Skeletal muscle tissue (tissue), 4 donors: ENCODE results near the gene STK32C. TPM values are rescaled to one million over a fixed set of nuclear protein-coding genes. Genes with fewer than 3 reads are reported as not detected.
"Not testable (repeated sequence)": the region's sequence is repeated elsewhere in the genome, so short reads cannot be mapped to it uniquely, and the experiment has no call there.

Source experiments
- H3K27ac ChIP-seq: one replicate; pipeline ENCODE4 v1.7.0; 2013; ENCODE audit warnings: mild to moderate bottlenecking, low read depth, low read length, inconsistent platforms
- H3K27me3 ChIP-seq, 3 donors: one replicate each; pipeline ENCODE4 v1.7.0; 2013; ENCODE audit warnings: low read length in 3 of 3; ENCODE audit not compliant: control insufficient read depth in 3 of 3, insufficient read depth in 3 of 3
- H3K36me3 ChIP-seq, 3 donors: one replicate each; pipeline ENCODE4 v1.7.0; 2013; ENCODE audit warnings: low read length in 3 of 3; ENCODE audit not compliant: control insufficient read depth in 3 of 3, insufficient read depth in 3 of 3
- H3K4me1 ChIP-seq, 3 donors: one replicate each; pipeline ENCODE4 v1.7.0; 2013; ENCODE audit warnings: low read length in 3 of 3, mild to moderate bottlenecking in 3 of 3; ENCODE audit not compliant: control insufficient read depth in 3 of 3, insufficient read depth in 3 of 3
- H3K4me3 ChIP-seq, 3 donors: one replicate each; pipeline ENCODE4 v1.7.0; 2013; ENCODE audit warnings: low read length in 3 of 3
- H3K9ac ChIP-seq, 3 donors: one replicate each; pipeline ENCODE4 v1.7.0; 2013; ENCODE audit warnings: low read length in 3 of 3, mild to moderate bottlenecking in 3 of 3, moderate library complexity in 2 of 3, low read depth in 1 of 3
- H3K9me3 ChIP-seq, 3 donors: one replicate each; pipeline ENCODE4 v1.7.0; 2013; ENCODE audit warnings: low read length in 3 of 3; ENCODE audit not compliant: control insufficient read depth in 3 of 3
- total RNA-seq: library from RNA; depleted of rRNA; stranded (reverse); fragments of >200 nt; gene quantifications from one replicate; pipeline ENCODE4 v1.2.3, GENCODE V29; 2014
- donor health status: Osteomylitis.

The STK32C gene
- total RNA-seq, 1 donor from 2014 or later: 8.4 TPM

DNA sequence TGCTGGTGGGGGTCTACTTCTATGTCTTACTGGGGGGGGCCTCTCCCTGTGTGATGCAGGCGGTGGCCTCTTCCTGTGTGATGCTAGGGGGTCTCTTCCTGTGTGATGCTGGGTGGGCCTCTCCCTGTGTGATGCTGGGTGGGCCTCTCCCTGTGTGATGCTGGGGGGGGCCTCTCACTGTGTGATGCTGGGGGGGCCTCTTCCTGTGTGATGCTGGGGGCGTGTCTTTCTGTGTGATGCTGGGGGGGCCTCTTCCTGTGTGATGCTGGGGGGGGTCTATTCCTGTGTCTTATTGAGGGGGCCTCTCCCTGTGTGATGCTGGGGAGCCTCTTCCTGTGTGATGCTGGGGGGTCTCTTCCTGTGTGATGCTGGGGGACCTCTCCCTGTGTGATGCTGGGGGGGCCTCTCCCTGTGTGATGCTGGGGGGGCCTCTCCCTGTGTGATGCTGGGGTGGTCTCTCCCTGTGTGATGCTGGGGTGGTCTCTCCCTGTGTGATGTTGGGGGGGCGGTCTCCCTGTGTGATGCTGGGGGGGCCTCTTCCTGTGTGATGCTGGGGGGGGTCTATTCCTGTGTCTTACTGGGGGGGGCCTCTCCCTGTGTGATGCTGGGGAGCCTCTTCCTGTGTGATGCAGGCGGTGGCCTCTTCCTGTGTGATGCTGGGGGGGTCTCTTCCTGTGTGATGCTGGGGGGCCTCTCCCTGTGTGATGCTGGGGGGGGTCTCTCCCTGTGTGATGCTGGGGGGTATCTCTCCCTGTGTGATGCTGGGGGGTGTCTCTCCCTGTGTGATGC, 146.7 kb downstream of the STK32C start:
- H3K27ac ChIP-seq, H3K36me3 ChIP-seq, H3K9ac ChIP-seq, H3K27me3 ChIP-seq, H3K4me3 ChIP-seq, H3K9me3 ChIP-seq: not testable (repeated sequence)
- peaks cover 15 to 23% (median 21%) of the 10 kb centered on the region in 3 donors for H3K4me1 ChIP-seq

DNA sequence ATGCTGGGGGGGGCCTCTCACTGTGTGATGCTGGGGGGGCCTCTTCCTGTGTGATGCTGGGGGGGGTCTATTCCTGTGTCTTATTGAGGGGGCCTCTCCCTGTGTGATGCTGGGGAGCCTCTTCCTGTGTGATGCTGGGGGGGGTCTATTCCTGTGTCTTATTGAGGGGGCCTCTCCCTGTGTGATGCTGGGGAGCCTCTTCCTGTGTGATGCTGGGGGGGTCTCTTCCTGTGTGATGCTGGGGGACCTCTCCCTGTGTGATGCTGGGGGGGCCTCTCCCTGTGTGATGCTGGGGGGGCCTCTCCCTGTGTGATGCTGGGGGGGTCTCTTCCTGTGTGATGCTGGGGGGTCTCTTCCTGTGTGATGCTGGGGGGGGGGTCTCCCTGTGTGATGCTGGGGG, 147.5 kb downstream of the STK32C start:
- not testable (repeated sequence) for H3K36me3 ChIP-seq, H3K4me3 ChIP-seq, H3K9me3 ChIP-seq, H3K27ac ChIP-seq, H3K9ac ChIP-seq, H3K27me3 ChIP-seq
- peaks cover 15 to 23% (median 21%) of the 10 kb centered on the region in 3 donors for H3K4me1 ChIP-seq

DNA sequence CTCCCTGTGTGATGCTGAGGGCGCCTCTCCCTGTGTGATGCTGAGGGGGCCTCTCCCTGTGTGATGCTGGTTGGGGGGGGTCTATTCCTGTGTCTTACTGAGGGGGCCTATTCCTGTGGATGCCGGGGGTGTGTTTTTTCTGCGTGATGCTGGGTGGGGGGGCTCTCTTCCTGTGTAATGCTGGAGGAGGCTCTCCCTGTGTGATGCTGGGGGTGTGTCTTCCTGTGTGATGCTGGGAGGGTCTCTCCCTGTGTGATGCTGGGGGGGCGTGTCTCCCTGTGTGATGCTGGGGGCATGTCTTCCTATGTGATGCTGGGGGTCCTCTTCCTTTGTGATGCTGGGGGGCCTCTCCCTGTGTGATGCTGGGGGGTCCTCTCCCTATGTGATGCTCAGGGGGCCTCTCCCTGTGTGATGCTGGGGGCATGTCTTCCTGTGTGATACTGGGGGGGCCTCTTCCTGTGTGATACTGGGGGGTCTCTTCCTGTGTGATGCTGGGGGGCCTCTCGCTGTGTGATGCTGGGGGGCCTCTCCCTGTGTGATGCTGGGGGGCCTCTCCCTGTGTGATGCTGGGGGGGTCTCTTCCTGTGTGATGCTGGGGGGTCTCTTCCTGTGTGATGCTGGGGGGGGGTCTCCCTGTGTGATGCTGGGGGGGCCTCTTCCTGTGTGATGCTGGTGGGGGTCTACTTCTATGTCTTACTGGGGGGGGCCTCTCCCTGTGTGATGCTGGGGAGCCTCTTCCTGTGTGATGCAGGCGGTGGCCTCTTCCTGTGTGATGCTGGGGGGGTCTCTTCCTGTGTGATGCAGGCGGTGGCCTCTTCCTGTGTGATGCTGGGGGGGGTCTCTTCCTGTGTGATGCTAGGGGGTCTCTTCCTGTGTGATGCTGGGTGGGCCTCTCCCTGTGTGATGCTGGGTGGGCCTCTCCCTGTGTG, 148.2 kb downstream of the STK32C start:
- H3K9ac ChIP-seq, H3K9me3 ChIP-seq, H3K36me3 ChIP-seq, H3K4me3 ChIP-seq, H3K27me3 ChIP-seq, H3K27ac ChIP-seq: not testable (repeated sequence)
- H3K4me1 ChIP-seq: peaks cover 15 to 23% (median 21%) of the 10 kb centered on the region in 3 donors

DNA sequence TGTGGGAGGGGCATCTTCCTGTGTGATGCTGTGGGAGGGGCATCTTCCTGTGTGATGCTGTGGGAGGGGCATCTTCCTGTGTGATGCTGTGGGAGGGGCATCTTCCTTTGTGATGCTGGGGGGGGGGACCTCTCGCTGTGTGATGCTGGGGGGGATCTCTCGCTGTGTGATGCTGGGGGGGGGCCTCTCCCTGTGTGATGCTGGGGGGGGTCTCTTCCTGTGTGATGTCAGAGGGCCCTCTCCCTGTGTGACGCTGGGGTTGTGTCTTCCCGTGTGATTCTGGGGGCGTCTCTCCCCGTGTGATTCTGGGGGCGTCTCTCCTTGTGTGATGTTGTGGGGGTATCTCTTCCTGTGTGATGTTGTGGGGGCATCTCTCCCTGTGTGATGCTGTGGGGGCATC, 148.9 kb downstream of the STK32C start:
- no peak overlapping the region for H3K9ac ChIP-seq
- peaks cover 0 to 2% (median under 1%) of the 10 kb centered on the region in 3 donors for H3K36me3 ChIP-seq
- H3K4me3 ChIP-seq: no peak overlapping the region
- H3K4me1 ChIP-seq: peaks cover 15 to 20% (median 20%) of the 10 kb centered on the region in 3 donors
- H3K9me3 ChIP-seq: no peaks in the 10 kb centered on the region
- H3K27me3 ChIP-seq: peaks cover 0 to 2% (median 0%) of the 10 kb centered on the region in 3 donors
- no peak overlapping the region for H3K27ac ChIP-seq

DNA sequence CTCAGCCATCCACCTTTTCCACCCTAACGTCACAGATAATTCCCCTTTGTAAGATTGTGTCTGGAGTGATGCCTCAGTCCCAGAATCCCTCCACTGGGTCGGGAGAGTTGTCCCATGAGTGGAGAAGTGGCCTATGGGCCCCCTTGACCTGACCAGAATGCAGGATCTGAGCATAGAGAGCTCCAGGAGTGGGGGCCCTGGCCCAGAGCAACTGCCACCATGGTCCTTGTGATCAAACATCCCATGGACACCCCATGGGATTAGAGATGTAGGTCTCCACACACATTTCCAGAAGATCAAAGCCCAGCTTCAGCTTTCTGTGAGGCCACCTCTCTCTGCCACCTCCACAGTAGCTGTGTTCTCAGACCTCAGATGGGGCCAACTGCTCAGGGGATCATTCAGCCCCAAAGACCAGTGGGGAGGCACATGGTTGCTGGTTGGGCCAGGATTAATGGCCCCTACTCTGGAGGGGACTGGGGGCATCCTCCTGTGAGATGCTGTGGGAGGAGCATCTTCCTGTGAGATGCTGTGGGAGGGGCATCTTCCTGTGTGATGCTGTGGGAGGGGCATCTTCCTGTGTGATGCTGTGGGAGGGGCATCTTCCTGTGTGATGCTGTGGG, 149.5 kb downstream of the STK32C start:
- Histone ChIP-seq H3K9ac (no peak overlapping the region), H3K9me3 (no peaks in the 10 kb centered on the region), H3K4me3 (no peak overlapping the region), H3K27me3 (peaks cover 0 to 2% (median 0%) of the 10 kb centered on the region in 3 donors), H3K27ac (no peak overlapping the region), H3K4me1 (peaks cover 12 to 15% (median 14%) of the 10 kb centered on the region in 3 donors), H3K36me3 (peaks cover 0 to 4% (median 2%) of the 10 kb centered on the region in 3 donors)

Other genes starting within 250 kb of the STK32C start
- under 0.01 TPM for gene JAKMIP3, start 242.0 kb downstream of the STK32C start, total RNA-seq
- gene DPYSL4, start 121.0 kb downstream of the STK32C start, total RNA-seq: 1.0 TPM
- 2.6 TPM for gene LRRC27, start 24.2 kb upstream of the STK32C start, total RNA-seq
- 11.0 TPM for gene PWWP2B, start 89.2 kb upstream of the STK32C start, total RNA-seq
- gene INPP5A, start 229.8 kb upstream of the STK32C start, total RNA-seq: 50.6 TPM